Activated B cell treated with CpG ODN at 0.5 μM for 24 hours (primary cell): Measurements from ENCODE around the gene MTREX. TPM values are rescaled to one million over a fixed set of nuclear protein-coding genes. Genes with fewer than 3 reads are reported as not detected.

Source experiments
- ATAC-seq: fragments of 200-7000 bp; cut with Tn5 transposase; one replicate; pipeline ENCODE4 v1.10.0; 2021; ENCODE audit warnings: low read depth, mild to moderate bottlenecking, moderate library complexity
- CTCF ChIA-PET: fragments of 350-600 bp; sonication (Branson Sonifier 250); formaldehyde crosslinking; loops from one replicate; lab custom pipeline; 2021; ENCODE audit warnings: antibody characterized with exemption; lab: Charles Lee
- POLR2A ChIA-PET: fragments of 350-600 bp; sonication (Branson Sonifier 250); formaldehyde crosslinking; loops from one replicate; lab custom pipeline; 2021; ENCODE audit warnings: antibody characterized with exemption; lab: Charles Lee
- DNase-seq: peaks from one replicate; pipeline ENCODE4 v3.0.0; 2022
- H3K27ac Mint-ChIP-seq: one replicate; pipeline ENCODE4 v1.8.0; 2020; ENCODE audit warnings: mixed read lengths
- H3K27me3 Mint-ChIP-seq: one replicate; pipeline ENCODE4 v1.8.0; 2021; ENCODE audit warnings: mixed read lengths
- H3K36me3 Mint-ChIP-seq: one replicate; pipeline ENCODE4 v1.8.0; 2021; ENCODE audit warnings: low read depth, mixed read lengths
- H3K4me1 Mint-ChIP-seq: one replicate; pipeline ENCODE4 v1.8.0; 2021; ENCODE audit warnings: mixed read lengths
- H3K4me3 Mint-ChIP-seq: one replicate; pipeline ENCODE4 v1.8.0; 2020; ENCODE audit warnings: mild to moderate bottlenecking, mixed read lengths
- H3K9me3 Mint-ChIP-seq: one replicate; pipeline ENCODE4 v1.8.0; 2020; ENCODE audit warnings: mixed read lengths
- intact Hi-C: fragments of 100-400 bp; cut with micrococcal nuclease; formaldehyde crosslinking; loops from one replicate; pipeline ENCODE4 v1.15.1; 2024
- total RNA-seq: library from RNA; stranded (reverse); gene quantifications from 2 replicates; pipeline ENCODE4 v1.2.3, GENCODE V29; 2022
- TF ChIP-seq, protein P1 (sequence below): fragments of 200-600 bp; IDR thresholded peaks from one replicate; pipeline ENCODE4 v1.8.0; 2022; ENCODE audit warnings: antibody characterized with exemption, mild to moderate bottlenecking

MTREX gene
- total RNA-seq, 1 donor from 2014 or later, result 106 TPM

DNA sequence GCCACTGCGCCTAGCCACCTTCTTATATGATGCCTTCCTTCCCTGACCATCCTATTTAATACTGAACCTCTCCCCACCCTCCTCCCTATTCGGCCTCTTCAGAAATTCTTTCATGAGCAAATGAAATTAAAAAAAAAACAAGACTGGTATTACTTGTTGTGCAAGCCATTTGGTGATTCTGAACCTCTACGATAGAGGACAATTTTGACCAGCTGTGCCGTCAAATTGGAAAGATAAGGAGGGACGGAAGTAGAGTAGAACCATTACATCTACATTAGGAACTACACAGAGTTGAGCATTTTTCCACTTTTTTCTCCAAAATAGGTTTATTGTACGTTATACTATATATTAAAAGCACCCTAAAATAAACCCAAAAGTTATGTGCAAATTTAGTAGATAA is 3.2 kb upstream of the MTREX start:
- H3K27me3 Mint-ChIP-seq, result no peaks in the 10 kb centered on the region
- H3K27ac Mint-ChIP-seq, result no peak overlapping the region

GRCh38 chr5:55305345-55305744 is 2.4 kb upstream of the MTREX start:
- no peak overlapping the region for H3K27ac Mint-ChIP-seq
- ChIA-PET POLR2A (no interaction called here), CTCF (no interaction called here)
- no peak overlapping the region for H3K4me3 Mint-ChIP-seq
- ATAC-seq (no peak), DNase-seq (no peak)
- H3K36me3 Mint-ChIP-seq, result peaks cover 14% of the 10 kb centered on the region
- intact Hi-C loops, result loop anchor here (5.0 to 10.0 kb wide), 4 partner anchors 401 to 1867 kb away; partner anchors contain the start of genes ARL15, GPBP1 and SETD9
- H3K4me1 Mint-ChIP-seq, result peaks cover 20% of the 10 kb centered on the region
- no peaks in the 10 kb centered on the region for H3K27me3 Mint-ChIP-seq
- TF ChIP-seq, protein P1, sequence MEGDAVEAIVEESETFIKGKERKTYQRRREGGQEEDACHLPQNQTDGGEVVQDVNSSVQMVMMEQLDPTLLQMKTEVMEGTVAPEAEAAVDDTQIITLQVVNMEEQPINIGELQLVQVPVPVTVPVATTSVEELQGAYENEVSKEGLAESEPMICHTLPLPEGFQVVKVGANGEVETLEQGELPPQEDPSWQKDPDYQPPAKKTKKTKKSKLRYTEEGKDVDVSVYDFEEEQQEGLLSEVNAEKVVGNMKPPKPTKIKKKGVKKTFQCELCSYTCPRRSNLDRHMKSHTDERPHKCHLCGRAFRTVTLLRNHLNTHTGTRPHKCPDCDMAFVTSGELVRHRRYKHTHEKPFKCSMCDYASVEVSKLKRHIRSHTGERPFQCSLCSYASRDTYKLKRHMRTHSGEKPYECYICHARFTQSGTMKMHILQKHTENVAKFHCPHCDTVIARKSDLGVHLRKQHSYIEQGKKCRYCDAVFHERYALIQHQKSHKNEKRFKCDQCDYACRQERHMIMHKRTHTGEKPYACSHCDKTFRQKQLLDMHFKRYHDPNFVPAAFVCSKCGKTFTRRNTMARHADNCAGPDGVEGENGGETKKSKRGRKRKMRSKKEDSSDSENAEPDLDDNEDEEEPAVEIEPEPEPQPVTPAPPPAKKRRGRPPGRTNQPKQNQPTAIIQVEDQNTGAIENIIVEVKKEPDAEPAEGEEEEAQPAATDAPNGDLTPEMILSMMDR, result no peak
- no peaks in the 10 kb centered on the region for H3K9me3 Mint-ChIP-seq

More for the DNA sequence above, 3.2 kb upstream of the MTREX start:
- H3K9me3 Mint-ChIP-seq, result no peaks in the 10 kb centered on the region
- TF ChIP-seq, protein P1, result no peak
- ChIA-PET POLR2A (no interaction called here), CTCF (no interaction called here)
- no peak for DNase-seq
- H3K36me3 Mint-ChIP-seq, result peaks cover 14% of the 10 kb centered on the region
- no peak for ATAC-seq
- peaks cover 20% of the 10 kb centered on the region for H3K4me1 Mint-ChIP-seq
- H3K4me3 Mint-ChIP-seq, result no peak overlapping the region
- intact Hi-C loops, result loop anchor here (10.0 kb wide), 1 partner anchor 400 kb away; no protein-coding TSS in a partner anchor

DNA sequence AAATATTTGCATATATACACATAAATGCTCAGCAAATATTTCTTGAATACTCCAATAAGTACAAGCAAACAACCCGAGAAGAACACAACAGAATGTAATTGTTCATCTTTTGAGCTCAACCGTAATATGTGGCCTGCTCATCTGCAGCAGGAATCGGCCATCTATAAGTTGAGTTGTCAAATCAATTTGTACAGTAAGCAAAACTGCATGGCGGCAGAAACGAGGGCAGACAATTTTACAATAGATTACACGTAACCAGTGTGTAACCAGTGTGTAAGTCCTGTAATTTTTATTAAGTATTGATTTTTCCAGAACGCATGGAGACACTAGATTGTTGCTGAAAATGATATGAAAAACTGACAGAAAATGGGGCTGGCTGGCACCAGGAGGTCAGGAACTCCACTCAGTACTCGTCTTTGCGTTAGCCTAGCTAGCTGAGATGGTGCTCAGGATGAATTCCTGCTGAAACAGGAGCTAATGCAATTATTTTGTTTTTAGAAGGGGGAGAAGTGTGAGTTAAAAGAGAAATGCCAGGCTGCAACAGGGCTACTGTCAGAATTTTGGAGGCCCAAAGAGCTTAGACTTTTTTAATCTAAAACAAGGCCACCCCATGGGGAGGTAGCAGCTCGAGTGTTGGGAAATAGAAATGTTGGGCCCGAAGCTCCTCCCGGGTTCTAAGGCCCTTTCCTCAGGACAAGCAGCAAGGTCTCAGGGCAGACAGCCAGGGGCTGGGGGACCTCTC is 977 bp upstream of the MTREX start:
- Mint-ChIP-seq H3K27me3 (no peaks in the 10 kb centered on the region), H3K4me1 (peaks cover 26% of the 10 kb centered on the region), H3K36me3 (peaks cover 16% of the 10 kb centered on the region), H3K9me3 (no peaks in the 10 kb centered on the region), H3K27ac (no peak overlapping the region), H3K4me3 (no peak overlapping the region)
- ATAC-seq (no peak), DNase-seq (no peak)
- CTCF ChIA-PET, result interaction anchor here (1.5 kb wide), 1 partner anchor 135 kb away, joined by 4 read pairs; no protein-coding TSS in a partner anchor
- TF ChIP-seq, protein P1, result no peak
- POLR2A ChIA-PET, result interaction anchor here (0.7 to 1.7 kb wide), 10 partner anchors 14 to 1911 kb away, joined by 3 to 15 read pairs (median 6); partner anchors contain the start of gene PLPP1
- intact Hi-C loops, result loop anchor here (1.0 to 10.0 kb wide), 7 partner anchors 74 to 1865 kb away; partner anchors contain the start of genes ARL15, CCNO, GPBP1 and PLPP1

DNA sequence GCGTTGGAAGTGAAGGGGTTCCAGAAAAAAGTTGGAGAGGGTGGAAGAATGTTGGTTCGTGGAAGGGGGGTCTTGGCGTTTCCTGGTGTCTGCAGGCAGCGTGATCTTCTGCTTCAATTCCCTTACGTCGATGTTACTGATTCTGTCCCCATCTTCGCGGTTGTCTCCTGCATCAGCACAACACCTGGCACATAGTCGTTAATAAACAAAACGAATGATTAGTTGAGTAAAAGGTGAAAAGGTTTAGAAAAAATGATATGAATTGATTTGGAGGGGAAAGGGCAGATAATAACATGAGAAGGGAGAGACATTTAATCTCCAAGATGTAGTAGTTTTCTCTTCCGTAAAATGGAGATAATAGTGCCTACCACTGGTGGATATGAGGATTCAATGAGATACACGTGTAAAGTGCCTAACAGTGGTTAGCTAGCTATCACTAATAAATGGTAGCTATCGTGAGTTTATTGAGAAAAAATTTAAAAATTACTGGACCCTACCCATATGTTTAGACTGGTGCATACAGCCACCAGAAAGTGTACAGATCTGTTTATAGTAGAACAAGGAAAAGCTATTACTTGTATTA is 556 bp downstream of the MTREX start:
- Mint-ChIP-seq H3K27me3 (no peaks in the 10 kb centered on the region), H3K36me3 (peaks cover 13% of the 10 kb centered on the region), H3K4me1 (peaks cover 29% of the 10 kb centered on the region), H3K9me3 (no peaks in the 10 kb centered on the region), H3K4me3 (no peak overlapping the region), H3K27ac (no peak overlapping the region)
- peak; percentile 12 for ATAC-seq
- ChIA-PET POLR2A (interaction anchor here (0.7 to 1.7 kb wide), 8 partner anchors 16 to 1751 kb away, joined by 3 to 15 read pairs (median 4); partner anchors contain the start of gene PLPP1), CTCF (no interaction called here)
- no peak for DNase-seq
- intact Hi-C loops, result loop anchor here (1.0 to 10.0 kb wide), 6 partner anchors 8 to 1864 kb away; partner anchors contain the start of genes ARL15, GPBP1 and SETD9
- TF ChIP-seq, protein P1, result no peak
